H1 (cell line): Measurements from ENCODE around the gene LMTK3. TPM values are rescaled to one million over a fixed set of nuclear protein-coding genes. Genes with fewer than 3 reads are reported as not detected.

Experiments
- CTCF ChIA-PET: fragments of 300-600 bp; sonication (Branson Sonifier 250); formaldehyde crosslinking; loops from one replicate; lab custom pipeline; 2021; ENCODE audit not compliant: partially characterized antibody; lab: Charles Lee
- POLR2A ChIA-PET: fragments of 300-600 bp; sonication (Branson Sonifier 250); formaldehyde crosslinking; loops from one replicate; lab custom pipeline; 2021; ENCODE audit warnings: inconsistent platforms; ENCODE audit not compliant: partially characterized antibody; lab: Charles Lee
- DNase-seq, 2 experiments: peaks; one replicate each; pipeline versions ENCODE4 v3.0.0 to v3.0.0-alpha.2; 2010 to 2022; ENCODE audit warnings: low spot score in 2 of 2, low read depth in 1 of 2, mixed read lengths in 1 of 2
- FAIRE-seq: peaks from 2 replicates; lab custom pipeline; 2011; peaks lifted over from hg19 to GRCh38; lab: Jason Lieb, UNC
- H2AFZ ChIP-seq: 2 replicates; pipeline ENCODE4 v1.8.1; 2012; ENCODE audit warnings: low read length, inconsistent platforms
- H2AK5ac ChIP-seq: 2 replicates; pipeline ENCODE4 v1.6.1; 2013; ENCODE audit warnings: low read depth, low read length
- H2BK120ac ChIP-seq: replicated peaks from 2 replicates; pipeline ENCODE3; 2013; ENCODE audit warnings: low read depth, low read length, inconsistent platforms
- H2BK12ac ChIP-seq: 2 replicates; pipeline ENCODE4 v1.6.1; 2013; ENCODE audit warnings: low read depth, low read length
- H2BK15ac ChIP-seq: 2 replicates; pipeline ENCODE4 v1.6.1; 2013; ENCODE audit warnings: low read length
- H2BK20ac ChIP-seq: 2 replicates; pipeline ENCODE4 v1.6.1; 2013; ENCODE audit warnings: low read length
- H2BK5ac ChIP-seq: 2 replicates; pipeline ENCODE4 v1.6.1; 2013; ENCODE audit warnings: low read depth, low read length
- H3K14ac ChIP-seq: 2 replicates; pipeline ENCODE4 v1.6.1; 2013; ENCODE audit warnings: inconsistent platforms; ENCODE audit not compliant: insufficient read length
- H3K18ac ChIP-seq: 2 replicates; pipeline ENCODE4 v1.6.1; 2013; ENCODE audit warnings: low read length; ENCODE audit errors: extremely low read depth
- H3K23ac ChIP-seq: 2 replicates; pipeline ENCODE4 v1.6.1; 2013; ENCODE audit warnings: inconsistent platforms; ENCODE audit not compliant: insufficient read length
- H3K23me2 ChIP-seq: 2 replicates; pipeline ENCODE4 v1.6.1; 2013; ENCODE audit warnings: low read depth, low read length
- H3K27ac ChIP-seq: 2 replicates; pipeline ENCODE4 v1.6.1; 2011; ENCODE audit warnings: low read depth, low read length, inconsistent platforms
- H3K27me3 ChIP-seq, 4 experiments: replicated peaks in 1 of 4; 1 replicate in 1 of 4; 2 replicates in 3 of 4; pipeline versions ENCODE4 v1.6.1 to v1.8.1; 2011 to 2013; ENCODE audit warnings: low read length in 3 of 4, mild to moderate bottlenecking in 3 of 4, inconsistent platforms in 2 of 4, mixed read lengths in 2 of 4, moderate library complexity in 1 of 4; ENCODE audit not compliant: control insufficient read depth in 3 of 4, insufficient read depth in 3 of 4; ENCODE audit errors: extremely low read depth in 1 of 4
- H3K36me3 ChIP-seq, 4 experiments: 2 replicates each; pipeline versions ENCODE4 v1.6.1 to v1.8.1; 2011 to 2013; ENCODE audit warnings: mild to moderate bottlenecking in 4 of 4, low read length in 3 of 4, moderate library complexity in 2 of 4, control low read depth in 1 of 4, inconsistent platforms in 1 of 4; ENCODE audit not compliant: insufficient read depth in 4 of 4, control insufficient read depth in 2 of 4
- H3K4ac ChIP-seq: replicated peaks from 2 replicates; pipeline ENCODE3; 2013; ENCODE audit warnings: low read length, low read depth, mixed read lengths, inconsistent platforms; ENCODE audit not compliant: insufficient read length
- H3K4me1 ChIP-seq, 4 experiments: replicated peaks in 1 of 4; 1 replicate in 1 of 4; 2 replicates in 3 of 4; pipeline versions ENCODE4 v1.6.1 to v1.8.1; 2011 to 2013; ENCODE audit warnings: low read length in 3 of 4, inconsistent platforms in 2 of 4, mixed read lengths in 1 of 4; ENCODE audit not compliant: insufficient read depth in 4 of 4, control insufficient read depth in 3 of 4
- H3K4me2 ChIP-seq, 2 experiments: 2 replicates each; pipeline versions ENCODE4 v1.6.1 to v1.8.1; 2011 to 2013; ENCODE audit warnings: low read depth in 2 of 2, low read length in 2 of 2, control low read depth in 1 of 2, inconsistent platforms in 1 of 2, mild to moderate bottlenecking in 1 of 2; ENCODE audit not compliant: insufficient read depth in 1 of 2
- H3K4me3 ChIP-seq, 4 experiments: fragments of 200-600, 300-600 bp in 1 of 4; sonication (generic), shearing (Covaris generic), sonication (Bioruptor Twin) in 1 of 4; 2 replicates each; pipeline versions ENCODE4 v1.5.1 to v1.8.1; 2011 to 2016; ENCODE audit warnings: low read length in 4 of 4, low read depth in 3 of 4, control low read depth in 2 of 4, inconsistent platforms in 2 of 4, mild to moderate bottlenecking in 2 of 4, mixed read lengths in 1 of 4, moderate library complexity in 1 of 4; ENCODE audit not compliant: insufficient read depth in 2 of 4; ENCODE audit errors: extremely low read depth in 1 of 4
- H3K56ac ChIP-seq: replicated peaks from 2 replicates; pipeline ENCODE3; 2013; ENCODE audit warnings: low read depth, mild to moderate bottlenecking, mixed read lengths, low read length, inconsistent platforms; ENCODE audit not compliant: insufficient read length
- H3K79me1 ChIP-seq: 2 replicates; pipeline ENCODE4 v1.6.1; 2013; ENCODE audit warnings: low read depth, low read length, control low read depth
- H3K79me2 ChIP-seq, 2 experiments: 2 replicates each; pipeline versions ENCODE4 v1.6.1 to v1.8.1; 2012 to 2013; ENCODE audit warnings: low read length in 2 of 2, mild to moderate bottlenecking in 2 of 2, inconsistent platforms in 1 of 2; ENCODE audit not compliant: insufficient read depth in 2 of 2, control insufficient read depth in 1 of 2
- H3K9ac ChIP-seq, 4 experiments: replicated peaks in 1 of 4; 1 replicate in 1 of 4; 2 replicates in 3 of 4; pipeline versions ENCODE4 v1.6.1 to v1.8.1; 2011 to 2013; ENCODE audit warnings: low read depth in 3 of 4, low read length in 3 of 4, control low read depth in 2 of 4, mild to moderate bottlenecking in 2 of 4, moderate library complexity in 2 of 4, inconsistent platforms in 1 of 4; ENCODE audit errors: extremely low read depth in 1 of 4
- H3K9me3 ChIP-seq, 2 experiments: 2 replicates each; pipeline versions ENCODE4 v1.6.1 to v1.8.1; 2012 to 2013; ENCODE audit warnings: mild to moderate bottlenecking in 2 of 2, moderate library complexity in 2 of 2, control low read depth in 1 of 2, inconsistent platforms in 1 of 2, low read depth in 1 of 2, low read length in 1 of 2, mixed read lengths in 1 of 2; ENCODE audit not compliant: insufficient read depth in 2 of 2
- H4K20me1 ChIP-seq, 2 experiments: replicated peaks in 1 of 2; 2 replicates each; pipeline versions ENCODE3 to v1.8.1; 2011 to 2013; ENCODE audit warnings: inconsistent platforms in 2 of 2, low read length in 2 of 2, mild to moderate bottlenecking in 1 of 2; ENCODE audit not compliant: insufficient read depth in 2 of 2, control insufficient read depth in 1 of 2
- H4K5ac ChIP-seq: 2 replicates; pipeline ENCODE4 v1.6.1; 2013; ENCODE audit warnings: low read length, low read depth, mixed read lengths, inconsistent platforms; ENCODE audit not compliant: insufficient read length
- H4K8ac ChIP-seq: 2 replicates; pipeline ENCODE4 v1.8.0; 2013; ENCODE audit warnings: mild to moderate bottlenecking, moderate library complexity, low read length, inconsistent platforms; ENCODE audit not compliant: insufficient read depth; ENCODE audit errors: extremely low read depth
- H4K91ac ChIP-seq: replicated peaks from 2 replicates; pipeline ENCODE3; 2013; ENCODE audit warnings: low read length, mixed read lengths, inconsistent platforms; ENCODE audit not compliant: insufficient read length
- ASH2L ChIP-seq: fragments of 200-600, 300-600 bp; sonication (generic); IDR thresholded peaks from one replicate; pipeline ENCODE4 v1.7.1; 2017; ENCODE audit warnings: low read length
- EP300 ChIP-seq, 2 experiments: IDR thresholded peaks; 1 replicate in 1 of 2; 2 replicates in 1 of 2; pipeline ENCODE4 v1.6.1; 2011 to 2012; ENCODE audit warnings: low read depth in 2 of 2, low read length in 2 of 2, mild to moderate bottlenecking in 2 of 2, borderline replicate concordance in 1 of 2, inconsistent platforms in 1 of 2, moderate library complexity in 1 of 2
- KDM4A ChIP-seq: IDR thresholded peaks from one replicate; pipeline ENCODE4 v1.7.1; 2012; ENCODE audit warnings: low read depth, mild to moderate bottlenecking, moderate library complexity, low read length, inconsistent platforms; ENCODE audit not compliant: severe bottlenecking
- KDM5A ChIP-seq: fragments of 200-600 bp; IDR thresholded peaks from 2 replicates; pipeline ENCODE4 v1.7.1; 2012; ENCODE audit warnings: mild to moderate bottlenecking, low read length, inconsistent platforms, mixed read lengths
- PHF8 ChIP-seq: fragments of 200-600 bp; sonication (generic); conservative IDR thresholded peaks from 2 replicates; pipeline ENCODE4 v1.7.1; 2012; ENCODE audit warnings: low read depth, mild to moderate bottlenecking, inconsistent platforms, low read length, moderate library complexity
- POLR2AphosphoS5 ChIP-seq: IDR thresholded peaks from 2 replicates; pipeline ENCODE4 v1.6.1; 2011; ENCODE audit warnings: low read depth, low read length
- RBBP5 ChIP-seq: IDR thresholded peaks from 2 replicates; pipeline ENCODE4 v1.7.1; 2012; ENCODE audit warnings: low read depth, mild to moderate bottlenecking, inconsistent platforms, low read length, moderate library complexity, borderline replicate concordance
- SIX5 ChIP-seq: IDR thresholded peaks from 2 replicates; pipeline ENCODE4 v1.6.1; 2011; ENCODE audit warnings: mild to moderate bottlenecking, low read depth, low read length
- SP4 ChIP-seq: IDR thresholded peaks from 2 replicates; pipeline ENCODE4 v1.6.1; 2012; ENCODE audit warnings: low read length, inconsistent platforms
- WGBS, 2 experiments: shearing (Covaris generic) in 1 of 2; methylation state at CpG; one replicate each; pipeline versions ENCODE4 v1.1.6 to v1.1.7; 2013 to 2015; ENCODE audit warnings: low lambda C conversion rate in 2 of 2, mixed read lengths in 2 of 2, inconsistent platforms in 1 of 2, low coverage in 1 of 2, missing lambda C conversion rate in 1 of 2; ENCODE audit not compliant: insufficient replicate concordance in 2 of 2, insufficient coverage in 1 of 2, insufficient read length in 1 of 2; ENCODE audit errors: extremely low coverage in 1 of 2, missing lambda C conversion rate in 1 of 2; 5-methylcytosine and 5-hydroxymethylcytosine counted together
- polyA plus RNA-seq, 7 experiments: library from polyadenylated mRNA; depleted of rRNA in 3 of 7; stranded (reverse) in 5 of 7; unstranded in 2 of 7; fragments of >200 nt in 5 of 7; fragments of 200-250 nt in 2 of 7; gene quantifications; 1 replicate in 5 of 7; 2 replicates in 1 of 7; 4 replicates in 1 of 7; pipeline versions ENCODE4 v1.2.1 to v1.2.3, GENCODE V29; 2011 to 2013; ENCODE audit warnings: missing spikeins in 2 of 7, mixed read lengths in 2 of 7
- total RNA-seq: library from RNA; stranded (reverse); fragmentation: NEBNext Ultra II Directional; extraction: Animal tissue kit (Norgen Biotek cat#: 25700); gene quantifications from 2 replicates; pipeline ENCODE4 v1.2.1, GENCODE V29; 2021
- TF ChIP-seq, protein P1 (sequence below): IDR thresholded peaks from 2 replicates; pipeline ENCODE4 v1.6.1; 2012; ENCODE audit warnings: low read length, inconsistent platforms

Gene LMTK3
- total and polyA plus RNA-seq, 2 of the 8 experiments (the other 6 are each of a cell fraction or from before 2014, with no cell fraction given) = 2.7 to 12.4 TPM

DNA sequence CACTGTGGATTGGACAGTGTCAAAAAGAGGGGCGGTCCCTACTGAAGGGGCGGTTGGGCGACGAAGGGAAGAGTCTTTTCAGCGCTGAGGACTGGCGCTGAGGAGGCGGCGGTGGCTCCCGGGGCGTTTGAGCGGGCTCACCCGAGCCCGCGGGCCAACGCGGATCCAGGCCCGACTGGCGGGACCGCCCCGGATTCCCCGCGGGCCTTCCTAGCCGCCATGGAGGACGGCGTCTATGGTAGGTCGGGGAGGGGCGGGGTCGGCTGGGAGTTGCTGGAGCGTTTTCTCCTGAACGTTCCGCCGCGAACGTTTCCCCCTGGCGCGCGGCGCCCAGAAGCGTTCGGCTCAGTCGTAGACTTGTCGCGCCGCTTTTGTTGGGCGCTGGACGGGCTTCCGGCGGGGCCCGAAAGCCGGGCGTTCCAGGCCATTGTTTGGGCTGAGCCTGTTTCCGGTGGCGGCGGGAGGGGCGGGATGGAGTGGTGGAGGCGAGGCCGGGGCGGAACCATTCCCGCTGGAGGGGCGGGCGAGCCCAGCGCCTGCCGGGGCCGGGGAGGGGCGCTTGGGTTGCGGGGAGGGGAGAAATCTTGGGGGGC is 42.2 kb downstream of the LMTK3 start, which contains the start of gene CYTH2:
TSS of gene CYTH2 (plus strand) at position 81 of the 593 bp plus-strand sequence. CDS start at position 220, 139 bp downstream.
- FAIRE-seq = no peak
- peak; percentile 50 to 91 for DNase-seq
- peak within 1 kb of the TSS; percentile 62 to 84 (median 80) for H3K4me3 ChIP-seq
- H4K8ac ChIP-seq = peak within 1 kb of the TSS; percentile 98
- no peak within 1 kb of the TSS for H2BK15ac ChIP-seq
- peak within 1 kb of the TSS; percentile 93 for H3K18ac ChIP-seq
- WGBS, 2 experiments = 2% methylated on average over 40 of the region's 66 CpGs; no CpG with 5 or more reads in 1 of the 2 experiments
- H3K14ac ChIP-seq = no peak within 1 kb of the TSS
- peak within 1 kb of the TSS; percentile 65 for H3K56ac ChIP-seq
- H2BK12ac ChIP-seq = no peak within 1 kb of the TSS
- no peaks in the 10 kb centered on the region for H3K27me3 ChIP-seq
- no peaks in the 10 kb centered on the region; the same call in 1 of the 2 replicates for H3K23me2 ChIP-seq
- peaks cover 23 to 39% (median 36%) of the 10 kb centered on the region in 4 experiments for H3K36me3 ChIP-seq
- peak within 1 kb of the TSS; percentile 69 for H3K4ac ChIP-seq
- H3K79me1 ChIP-seq = 0 out of 2 replicates have a peak, but pooled peaks cover 4% of the 10 kb centered on the region
- peaks cover 0 to 9% (median 1%) of the 10 kb centered on the region in 4 experiments; a peak in 3 of 7 replicates for H3K4me1 ChIP-seq
- H2AK5ac ChIP-seq = no peak within 1 kb of the TSS
- no peaks in the 10 kb centered on the region for H3K9me3 ChIP-seq
- H4K91ac ChIP-seq = no peak within 1 kb of the TSS
- H2AFZ ChIP-seq = no peak within 1 kb of the TSS
- peaks cover 0 to 12% of the 10 kb centered on the region in 2 experiments; a peak in 1 of 4 replicates for H3K79me2 ChIP-seq
- no peak within 1 kb of the TSS for H2BK20ac ChIP-seq
- peak within 1 kb of the TSS; percentile 81 to 93 (median 92) for H3K9ac ChIP-seq
- H2BK5ac ChIP-seq = peak within 1 kb of the TSS; percentile 96
- peak within 1 kb of the TSS; percentile 69 to 71 for H3K4me2 ChIP-seq
- H3K27ac ChIP-seq = peak within 1 kb of the TSS; percentile 90
- ChIA-PET CTCF (interaction anchor here (0.6 to 1.4 kb wide), 7 partner anchors 18 to 121 kb away, joined by 3 to 8 read pairs (median 5); partner anchors contain the start of gene GRIN2D), POLR2A (interaction anchor here (0.6 to 11.4 kb wide), 17 partner anchors 7 to 379 kb away, joined by 3 to 176 read pairs (median 7); partner anchors contain the start of genes FAM83E, GRWD1, KCNJ14 and KDELR1)
- H2BK120ac ChIP-seq = no peak within 1 kb of the TSS
- H3K23ac ChIP-seq = no peak within 1 kb of the TSS
- H4K20me1 ChIP-seq = peaks cover 7 to 17% of the 10 kb centered on the region in 2 experiments
- H4K5ac ChIP-seq = peak within 1 kb of the TSS; percentile 65
- TF ChIP-seq EP300 (IDR thresholded peaks at IDR 0.05; ENCODE audit: borderline replicate concordance in 1 of 2, low read depth in 2 of 2, low read length in 2 of 2) (peak in 1 of 2 experiments; percentile 80; a peak in 2 of 3 replicates), ASH2L (peak; percentile 68), KDM5A (0 out of 2 replicates have a peak, but pooled peaks have one; percentile 42), RBBP5 (peak; percentile 46; the same call in 1 of the 2 replicates), SIX5 (no peak), PHF8 (peak; percentile 98), SP4 (peak; percentile 48; the same call in 1 of the 2 replicates), KDM4A (peak; percentile 53), POLR2AphosphoS5 (peak; percentile 71)
- TF ChIP-seq, protein P1, sequence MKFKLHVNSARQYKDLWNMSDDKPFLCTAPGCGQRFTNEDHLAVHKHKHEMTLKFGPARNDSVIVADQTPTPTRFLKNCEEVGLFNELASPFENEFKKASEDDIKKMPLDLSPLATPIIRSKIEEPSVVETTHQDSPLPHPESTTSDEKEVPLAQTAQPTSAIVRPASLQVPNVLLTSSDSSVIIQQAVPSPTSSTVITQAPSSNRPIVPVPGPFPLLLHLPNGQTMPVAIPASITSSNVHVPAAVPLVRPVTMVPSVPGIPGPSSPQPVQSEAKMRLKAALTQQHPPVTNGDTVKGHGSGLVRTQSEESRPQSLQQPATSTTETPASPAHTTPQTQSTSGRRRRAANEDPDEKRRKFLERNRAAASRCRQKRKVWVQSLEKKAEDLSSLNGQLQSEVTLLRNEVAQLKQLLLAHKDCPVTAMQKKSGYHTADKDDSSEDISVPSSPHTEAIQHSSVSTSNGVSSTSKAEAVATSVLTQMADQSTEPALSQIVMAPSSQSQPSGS = peak; percentile 68; the same call in 1 of the 2 replicates
